ENCODE measurements around the gene PBX1.

Gene PBX1

DNA sequence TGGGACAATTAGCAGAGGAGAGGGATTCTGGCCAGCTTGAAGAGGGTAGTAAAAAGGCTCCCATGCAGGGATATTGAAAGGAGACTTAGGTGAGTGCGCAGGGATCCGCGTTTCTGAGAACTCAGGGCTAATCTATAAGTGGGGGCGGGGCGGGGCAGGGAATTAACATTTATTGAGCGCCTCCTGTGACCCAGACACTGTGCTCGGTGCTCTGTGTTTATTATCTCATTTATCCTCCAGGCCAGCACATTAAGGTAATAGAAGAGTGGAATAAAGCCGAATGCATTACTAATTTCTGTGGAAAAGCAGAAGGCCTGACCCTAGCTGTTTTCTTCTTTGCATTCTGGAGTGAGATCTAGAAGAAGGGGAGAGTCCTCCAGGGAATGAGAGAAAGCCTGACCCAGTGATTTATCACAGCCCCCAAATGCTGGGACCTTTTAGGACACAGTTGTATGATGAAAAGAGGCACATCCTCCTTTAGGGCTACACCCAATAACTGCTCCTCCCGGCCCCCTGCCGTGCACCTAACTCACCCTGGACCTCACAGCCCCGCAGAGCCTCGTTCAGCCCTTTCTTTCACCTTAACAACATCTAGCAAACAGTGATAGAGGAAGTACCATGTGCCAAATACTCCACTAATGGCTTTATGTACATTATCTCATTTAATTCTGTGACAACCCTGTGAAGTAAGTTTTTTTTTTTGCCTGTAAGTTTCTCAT is 317.6 kb downstream of the PBX1 start:
- no peak for DNase-seq (ENCODE audit: low read depth)

DNA sequence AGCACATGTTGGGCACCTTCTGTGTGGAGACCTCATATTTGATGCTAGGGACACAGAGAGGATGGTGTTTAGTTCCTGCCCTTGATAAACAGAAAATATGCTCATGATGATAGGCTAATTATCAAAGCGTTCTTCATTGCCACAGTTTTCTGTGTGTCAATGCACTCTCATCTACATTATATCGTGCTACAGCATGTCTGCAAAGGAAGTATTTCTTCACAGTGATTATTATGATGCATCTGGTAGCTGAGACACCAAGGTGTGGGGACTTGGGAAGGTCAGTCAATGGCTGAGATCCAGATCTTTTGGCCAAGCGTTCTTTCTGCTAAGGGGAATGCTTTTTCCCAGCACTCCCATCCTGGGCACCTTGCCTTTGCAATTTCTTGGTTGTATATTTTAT is 321.2 kb downstream of the PBX1 start:
- no peak for DNase-seq (ENCODE audit: low read depth)

DNA sequence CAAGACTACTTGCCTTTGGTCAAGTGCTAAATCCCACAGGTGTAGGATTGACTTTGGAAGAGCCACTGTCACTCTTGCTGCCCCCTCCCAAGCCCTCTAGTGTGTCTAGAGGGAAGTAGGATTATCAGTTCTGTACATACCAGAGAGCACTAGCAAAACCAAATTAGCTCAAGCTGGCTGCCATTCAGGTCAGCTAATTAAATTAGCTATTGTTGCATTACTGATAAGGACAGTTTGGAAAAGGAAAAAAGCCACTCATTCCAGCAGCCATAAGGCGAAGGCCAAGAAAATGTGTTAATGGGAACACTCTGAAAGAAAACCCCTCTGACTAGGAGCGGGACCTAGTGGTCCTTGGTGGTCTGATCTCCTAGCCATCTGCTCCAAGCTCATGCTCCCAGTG is 321.7 kb downstream of the PBX1 start:
- no peak for DNase-seq (ENCODE audit: low read depth)

DNA sequence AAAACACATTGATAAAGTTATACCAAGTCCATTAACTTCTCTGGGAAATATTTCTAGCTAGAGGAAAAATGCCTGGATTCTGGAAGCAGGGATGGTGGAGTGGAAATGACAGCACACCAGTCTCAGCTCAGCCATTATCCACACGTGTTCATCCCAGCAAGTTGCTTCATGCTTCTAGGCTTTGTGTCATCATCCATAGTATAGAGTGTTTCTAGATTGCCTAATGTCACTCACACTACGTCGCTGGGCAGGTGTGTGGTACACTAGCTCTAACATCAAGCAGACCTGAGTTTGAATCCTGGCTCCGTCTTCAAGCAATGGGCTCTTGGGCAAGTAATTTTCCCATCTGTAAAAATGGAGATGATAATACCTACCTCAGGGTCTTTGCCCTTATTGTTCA is 326.3 kb downstream of the PBX1 start:
- no peak for DNase-seq (ENCODE audit: low read depth)

DNA sequence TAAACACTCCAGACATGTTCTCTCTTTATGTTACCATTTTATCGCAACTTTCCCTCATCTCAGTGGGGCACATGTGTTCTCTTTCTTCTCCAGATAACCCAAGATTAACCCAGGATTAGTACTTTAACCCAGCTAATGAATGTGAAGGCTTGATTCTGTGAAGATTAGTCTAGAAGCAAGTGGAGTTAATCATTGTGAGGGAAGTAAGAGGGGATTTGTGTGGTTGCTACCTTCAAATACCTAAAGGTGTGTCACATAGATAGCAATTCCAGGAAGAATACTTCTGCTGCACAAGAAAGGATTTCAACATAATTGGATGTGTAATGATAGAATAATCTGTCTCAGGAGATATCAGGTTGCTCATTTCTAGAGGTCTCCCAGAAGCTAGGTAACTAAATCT is 327.1 kb downstream of the PBX1 start:
- DNase-seq (ENCODE audit: low read depth), result no peak

DNA sequence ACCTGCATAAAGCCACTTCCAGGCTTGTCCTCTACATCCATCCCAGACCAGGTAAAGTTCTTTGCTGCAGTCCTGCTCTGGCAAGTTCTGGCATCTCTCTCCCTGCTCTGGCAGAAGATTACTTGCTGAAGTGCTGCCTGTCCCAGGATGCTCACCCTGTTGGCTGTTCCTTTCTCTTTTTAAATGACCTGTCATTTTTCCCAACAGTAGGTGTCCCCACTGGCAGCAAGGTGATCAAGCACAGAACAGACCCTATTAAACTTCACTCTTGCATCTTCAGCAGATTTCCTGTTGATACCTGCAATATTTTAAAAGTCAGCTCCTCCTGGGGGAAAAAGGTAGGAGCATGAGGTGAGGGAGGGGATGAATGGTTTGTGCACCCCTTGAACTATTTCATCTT is 332.6 kb downstream of the PBX1 start:
- no peak for DNase-seq (ENCODE audit: low read depth)

DNA sequence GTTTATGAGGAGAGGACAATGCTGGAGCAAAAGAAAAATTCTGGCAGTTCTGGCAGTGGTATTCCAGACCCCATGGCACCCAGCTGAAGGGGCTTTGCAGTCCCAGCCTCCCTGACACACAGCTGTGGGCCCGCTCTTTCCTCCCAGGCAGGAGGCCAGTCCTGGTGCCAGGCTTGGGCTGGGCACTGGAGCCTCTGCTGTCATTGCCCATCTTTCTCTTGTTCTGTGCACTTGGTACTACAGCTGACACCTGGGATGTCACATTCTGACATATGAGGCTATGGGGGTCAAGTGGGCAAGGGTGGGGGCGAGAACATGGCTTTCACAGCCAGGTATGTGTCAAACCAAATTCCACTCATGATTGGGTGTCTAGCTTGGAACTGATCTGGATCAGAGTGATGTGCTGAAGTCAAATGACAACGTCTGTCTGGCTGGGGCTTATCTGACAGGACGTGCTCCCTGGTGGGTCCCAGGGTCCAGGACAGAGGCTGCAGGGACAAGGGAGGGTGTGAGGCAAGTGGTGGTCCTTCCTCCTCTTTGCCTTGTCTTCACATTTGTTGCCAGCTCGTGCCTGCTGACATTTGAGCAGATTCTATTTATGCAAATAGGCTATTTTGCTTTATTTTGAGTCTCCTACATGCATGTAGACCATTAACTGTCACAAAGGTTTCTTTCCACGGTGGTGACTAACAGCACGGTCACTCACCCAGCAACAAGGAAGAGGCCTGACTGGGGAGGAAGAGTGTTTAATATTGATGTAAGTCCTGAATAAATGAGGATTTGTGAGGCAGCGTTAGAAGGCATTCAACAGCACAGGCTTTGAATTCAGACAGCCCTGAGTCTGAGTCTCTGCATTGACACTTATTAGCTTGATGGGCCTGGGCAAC is 336.3 kb downstream of the PBX1 start:
- no peak for DNase-seq (ENCODE audit: low read depth)

DNA sequence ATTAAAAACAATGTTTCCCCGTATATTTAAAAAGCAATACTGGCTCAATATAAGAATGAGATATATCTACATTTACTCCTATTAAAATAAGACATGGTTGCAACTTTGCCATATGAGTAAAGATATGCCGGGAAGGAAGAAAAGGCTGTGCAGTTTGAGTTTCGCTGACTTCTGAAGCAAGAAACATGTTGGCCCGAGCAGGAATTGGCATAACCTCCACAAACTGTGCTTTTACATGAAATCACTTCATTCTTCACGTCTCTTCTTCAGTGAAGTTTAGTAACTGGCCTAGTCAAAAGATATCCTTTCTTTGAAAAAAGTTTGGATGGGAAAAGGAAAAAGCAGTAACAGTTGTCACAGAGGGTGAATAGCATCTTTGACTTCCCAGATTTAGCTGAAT is 342.0 kb downstream of the PBX1 start:
- DNase-seq (ENCODE audit: low read depth), result no peak

Data from fibroblast of gingiva (primary cell).